Neural progenitor cell (in vitro differentiated cells): ENCODE results near the gene EMP2. TPM values are rescaled to one million over a fixed set of nuclear protein-coding genes. Genes with fewer than 3 reads are reported as not detected.

Experiments
- DNase-seq: peaks from one replicate; pipeline ENCODE4 v3.0.0-alpha.2; 2016; ENCODE audit warnings: low spot score
- H2AFZ ChIP-seq: fragments of 200-600 bp; sonication (generic); replicated peaks from 2 replicates; pipeline ENCODE4 v1.6.1; 2016; ENCODE audit warnings: antibody characterized with exemption
- H3F3A ChIP-seq: fragments of 200-600 bp; sonication (generic); 2 replicates; pipeline ENCODE4 v1.6.1; 2016; ENCODE audit warnings: antibody characterized with exemption, low read depth
- H3K27ac ChIP-seq: fragments of 200-600 bp; sonication (generic); 2 replicates; pipeline ENCODE4 v1.5.1; 2016; ENCODE audit warnings: mild to moderate bottlenecking
- H3K27me3 ChIP-seq: fragments of 200-600 bp; sonication (generic); 2 replicates; pipeline ENCODE4 v1.6.1; 2016; ENCODE audit warnings: mild to moderate bottlenecking, moderate library complexity
- H3K36me3 ChIP-seq: fragments of 200-600 bp; sonication (generic); 2 replicates; pipeline ENCODE4 v1.5.1; 2016
- H3K4me1 ChIP-seq: fragments of 200-600 bp; sonication (generic); 2 replicates; pipeline ENCODE4 v1.6.1; 2016; ENCODE audit warnings: mixed run types
- H3K4me2 ChIP-seq: fragments of 200-600 bp; sonication (generic); 2 replicates; pipeline ENCODE4 v1.6.1; 2016
- H3K4me3 ChIP-seq: fragments of 200-600 bp; sonication (generic); 2 replicates; pipeline ENCODE4 v1.5.1; 2016
- H3K79me2 ChIP-seq: fragments of 200-600 bp; sonication (generic); 2 replicates; pipeline ENCODE4 v1.6.1; 2016; ENCODE audit warnings: low read depth
- H3K9ac ChIP-seq: fragments of 200-600 bp; sonication (generic); 2 replicates; pipeline ENCODE4 v1.6.1; 2016
- H3K9me3 ChIP-seq: fragments of 200-600 bp; sonication (generic); 2 replicates; pipeline ENCODE4 v1.5.1; 2016; ENCODE audit warnings: low read depth
- H4K20me1 ChIP-seq: fragments of 200-600 bp; sonication (generic); 2 replicates; pipeline ENCODE4 v1.6.1; 2016; ENCODE audit warnings: low read depth
- H3K27ac Mint-ChIP-seq: 3 replicates; pipeline ENCODE4 v1.8.0; 2021; ENCODE audit warnings: mixed read lengths
- H3K27me3 Mint-ChIP-seq: 2 replicates; pipeline ENCODE4 v1.8.0; 2022; ENCODE audit warnings: low read depth, mild to moderate bottlenecking, inconsistent platforms, moderate library complexity, mixed read lengths; ENCODE audit not compliant: insufficient read depth
- H3K36me3 Mint-ChIP-seq: 3 replicates; pipeline ENCODE4 v1.8.0; 2021; ENCODE audit warnings: mixed read lengths
- H3K4me1 Mint-ChIP-seq: 3 replicates; pipeline ENCODE4 v1.8.0; 2021; ENCODE audit warnings: mixed read lengths
- H3K4me3 Mint-ChIP-seq: 3 replicates; pipeline ENCODE4 v1.8.0; 2021; ENCODE audit warnings: mild to moderate bottlenecking, moderate library complexity, mixed read lengths
- H3K9me3 Mint-ChIP-seq: 3 replicates; pipeline ENCODE4 v1.8.0; 2020; ENCODE audit warnings: mixed read lengths
- EZH2 ChIP-seq: fragments of 200-600 bp; sonication (generic); IDR thresholded peaks from 2 replicates; pipeline ENCODE4 v1.6.1; 2017; ENCODE audit warnings: antibody characterized with exemption, mild to moderate bottlenecking, moderate library complexity
- EZH2phosphoT487 ChIP-seq: fragments of 200-600 bp; sonication (generic); IDR thresholded peaks from 2 replicates; pipeline ENCODE4 v1.6.1; 2017; ENCODE audit warnings: antibody characterized with exemption
- total RNA-seq: library from RNA; depleted of rRNA; stranded (reverse); fragments of >200 nt; gene quantifications from 2 replicates; pipeline ENCODE4 v1.2.3, GENCODE V29; 2015; ENCODE audit warnings: low replicate concordance
- TF ChIP-seq, protein P1 (sequence below): fragments of 200-600 bp; sonication (generic); IDR thresholded peaks from 2 replicates; pipeline ENCODE4 v1.5.1; 2017; ENCODE audit warnings: antibody characterized with exemption, mild to moderate bottlenecking

EMP2 gene
- total RNA-seq, 1 donor from 2014 or later: 15.8 TPM

DNA sequence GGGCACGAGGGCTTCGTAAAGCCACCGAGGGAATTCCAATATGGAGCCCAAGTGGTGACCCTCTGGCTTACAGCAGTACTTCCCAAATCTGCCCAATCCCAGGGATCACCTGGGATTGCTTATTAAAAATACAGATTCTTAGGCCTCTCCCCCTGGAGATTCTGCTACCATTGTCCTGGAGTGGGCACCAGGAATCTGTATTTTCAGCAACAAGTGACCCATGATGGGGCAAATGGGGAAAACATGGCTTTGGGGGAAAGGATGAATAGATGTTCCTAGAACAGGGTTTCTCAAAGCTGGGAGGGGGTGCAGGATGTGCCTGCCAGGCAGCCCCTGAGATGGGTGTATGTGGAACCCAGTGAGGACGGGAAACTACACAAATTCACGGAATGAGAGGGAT lies 40.6 kb downstream of the EMP2 start:
- Mint-ChIP-seq H3K27ac (no peak overlapping the region), H3K27me3 (peaks cover 4% of the 10 kb centered on the region), H3K4me3 (no peak overlapping the region), H3K9me3 (no peaks in the 10 kb centered on the region), H3K4me1 (peaks cover 7% of the 10 kb centered on the region), H3K36me3 (peaks cover 12% of the 10 kb centered on the region)
- no peaks in the 10 kb centered on the region for H3K27me3 ChIP-seq
- DNase-seq: no peak
- no peaks in the 10 kb centered on the region for H3K79me2 ChIP-seq
- H3K27ac ChIP-seq: no peak overlapping the region
- H3K4me2 ChIP-seq: no peak overlapping the region
- H2AFZ ChIP-seq: no peak overlapping the region
- no peaks in the 10 kb centered on the region for H3K9me3 ChIP-seq
- H4K20me1 ChIP-seq: no peaks in the 10 kb centered on the region
- no peaks in the 10 kb centered on the region for H3K36me3 ChIP-seq
- no peaks in the 10 kb centered on the region for H3K4me1 ChIP-seq
- H3F3A ChIP-seq: no peaks in the 10 kb centered on the region
- TF ChIP-seq, protein P1, sequence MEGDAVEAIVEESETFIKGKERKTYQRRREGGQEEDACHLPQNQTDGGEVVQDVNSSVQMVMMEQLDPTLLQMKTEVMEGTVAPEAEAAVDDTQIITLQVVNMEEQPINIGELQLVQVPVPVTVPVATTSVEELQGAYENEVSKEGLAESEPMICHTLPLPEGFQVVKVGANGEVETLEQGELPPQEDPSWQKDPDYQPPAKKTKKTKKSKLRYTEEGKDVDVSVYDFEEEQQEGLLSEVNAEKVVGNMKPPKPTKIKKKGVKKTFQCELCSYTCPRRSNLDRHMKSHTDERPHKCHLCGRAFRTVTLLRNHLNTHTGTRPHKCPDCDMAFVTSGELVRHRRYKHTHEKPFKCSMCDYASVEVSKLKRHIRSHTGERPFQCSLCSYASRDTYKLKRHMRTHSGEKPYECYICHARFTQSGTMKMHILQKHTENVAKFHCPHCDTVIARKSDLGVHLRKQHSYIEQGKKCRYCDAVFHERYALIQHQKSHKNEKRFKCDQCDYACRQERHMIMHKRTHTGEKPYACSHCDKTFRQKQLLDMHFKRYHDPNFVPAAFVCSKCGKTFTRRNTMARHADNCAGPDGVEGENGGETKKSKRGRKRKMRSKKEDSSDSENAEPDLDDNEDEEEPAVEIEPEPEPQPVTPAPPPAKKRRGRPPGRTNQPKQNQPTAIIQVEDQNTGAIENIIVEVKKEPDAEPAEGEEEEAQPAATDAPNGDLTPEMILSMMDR: no peak
- no peak for TF ChIP-seq EZH2phosphoT487
- TF ChIP-seq EZH2: no peak
- no peak overlapping the region for H3K4me3 ChIP-seq
- H3K9ac ChIP-seq: no peak overlapping the region

GRCh38 chr16:10539236-10539635 lies 41.2 kb downstream of the EMP2 start:
- no peak overlapping the region for H3K4me3 Mint-ChIP-seq
- Histone ChIP-seq H2AFZ (no peak overlapping the region), H4K20me1 (no peaks in the 10 kb centered on the region), H3K27ac (no peak overlapping the region), H3K4me3 (no peak overlapping the region), H3K9me3 (no peaks in the 10 kb centered on the region), H3K4me1 (no peaks in the 10 kb centered on the region), H3F3A (no peaks in the 10 kb centered on the region), H3K27me3 (no peaks in the 10 kb centered on the region), H3K4me2 (no peak overlapping the region), H3K9ac (no peak overlapping the region), H3K79me2 (no peaks in the 10 kb centered on the region), H3K36me3 (no peaks in the 10 kb centered on the region)
- no peaks in the 10 kb centered on the region for H3K9me3 Mint-ChIP-seq
- peaks cover 12% of the 10 kb centered on the region for H3K36me3 Mint-ChIP-seq
- peaks cover 7% of the 10 kb centered on the region for H3K4me1 Mint-ChIP-seq
- H3K27ac Mint-ChIP-seq: no peak overlapping the region
- TF ChIP-seq EZH2phosphoT487: no peak
- no peak for TF ChIP-seq EZH2
- TF ChIP-seq, protein P1: no peak
- peaks cover 4% of the 10 kb centered on the region for H3K27me3 Mint-ChIP-seq
- no peak for DNase-seq

DNA sequence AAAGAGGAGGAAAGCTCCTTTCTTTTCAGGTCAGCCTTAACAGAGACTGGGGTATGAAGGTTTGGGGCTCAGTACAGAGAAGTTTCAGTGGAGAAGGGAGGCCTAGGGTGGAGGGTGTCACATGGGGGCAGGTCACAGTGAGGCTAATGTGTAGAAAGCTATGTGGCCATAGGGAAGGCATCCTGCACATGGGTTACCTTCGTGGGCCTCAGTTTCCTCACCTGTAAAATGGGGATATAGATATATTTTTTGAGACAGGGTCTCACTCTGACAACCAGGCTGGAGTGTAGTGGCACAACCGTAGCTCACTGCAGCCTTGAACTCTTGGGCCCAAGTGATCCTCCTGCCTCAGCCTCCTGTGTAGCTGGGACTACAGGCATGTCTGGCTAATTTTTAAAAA lies 41.8 kb downstream of the EMP2 start:
- H3K27ac Mint-ChIP-seq: no peak overlapping the region
- H3K4me2 ChIP-seq: no peak overlapping the region
- H3K27me3 ChIP-seq: no peaks in the 10 kb centered on the region
- peaks cover 4% of the 10 kb centered on the region for H3K27me3 Mint-ChIP-seq
- H3F3A ChIP-seq: no peaks in the 10 kb centered on the region
- H3K9me3 ChIP-seq: no peaks in the 10 kb centered on the region
- H2AFZ ChIP-seq: no peak overlapping the region
- H3K9me3 Mint-ChIP-seq: no peaks in the 10 kb centered on the region
- no peaks in the 10 kb centered on the region for H3K4me1 ChIP-seq
- no peak for DNase-seq
- peaks cover 11% of the 10 kb centered on the region for H3K36me3 Mint-ChIP-seq
- peaks cover 7% of the 10 kb centered on the region for H3K4me1 Mint-ChIP-seq
- H4K20me1 ChIP-seq: no peaks in the 10 kb centered on the region
- H3K9ac ChIP-seq: no peak overlapping the region
- H3K27ac ChIP-seq: no peak overlapping the region
- TF ChIP-seq EZH2 (no peak), EZH2phosphoT487 (no peak)
- TF ChIP-seq, protein P1: no peak
- no peak overlapping the region for H3K4me3 ChIP-seq
- no peaks in the 10 kb centered on the region for H3K36me3 ChIP-seq
- H3K79me2 ChIP-seq: no peaks in the 10 kb centered on the region
- no peak overlapping the region for H3K4me3 Mint-ChIP-seq

DNA sequence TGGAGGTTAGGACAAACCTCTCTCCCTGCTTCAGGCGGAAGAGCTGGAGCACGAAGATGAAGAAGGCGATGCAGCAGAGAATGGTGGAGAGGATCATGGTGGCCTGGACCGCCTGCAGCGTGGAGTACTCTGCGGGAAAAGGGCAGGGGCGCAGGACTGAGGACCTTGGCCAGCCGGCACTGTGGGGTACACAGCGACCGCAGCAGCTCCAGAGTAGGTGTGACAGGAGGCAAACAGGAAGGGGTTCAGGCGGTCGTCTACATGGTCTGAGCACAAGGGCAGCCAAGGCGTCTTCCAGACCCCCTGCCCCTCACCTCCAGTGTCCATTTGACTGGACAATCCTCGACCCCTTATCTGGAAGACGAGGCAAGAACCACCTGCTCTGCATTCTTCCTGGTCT lies 42.5 kb downstream of the EMP2 start:
- H3K27me3 ChIP-seq: no peaks in the 10 kb centered on the region
- H3K36me3 ChIP-seq: no peaks in the 10 kb centered on the region

More for the DNA sequence above, 42.5 kb downstream of the EMP2 start:
- DNase-seq: no peak
- H3K4me1 ChIP-seq: no peaks in the 10 kb centered on the region
- Mint-ChIP-seq H3K36me3 (peaks cover 7% of the 10 kb centered on the region), H3K9me3 (no peaks in the 10 kb centered on the region), H3K27ac (no peak overlapping the region), H3K4me1 (peaks cover 7% of the 10 kb centered on the region), H3K27me3 (peaks cover 4% of the 10 kb centered on the region), H3K4me3 (no peak overlapping the region)
- H3K79me2 ChIP-seq: no peaks in the 10 kb centered on the region
- no peaks in the 10 kb centered on the region for H4K20me1 ChIP-seq
- H2AFZ ChIP-seq: no peak overlapping the region
- no peak overlapping the region for H3K9ac ChIP-seq
- H3K27ac ChIP-seq: no peak overlapping the region
- no peaks in the 10 kb centered on the region for H3K9me3 ChIP-seq
- TF ChIP-seq EZH2phosphoT487 (no peak), EZH2 (no peak)
- TF ChIP-seq, protein P1: no peak
- no peak overlapping the region for H3K4me3 ChIP-seq
- no peak overlapping the region for H3K4me2 ChIP-seq
- no peaks in the 10 kb centered on the region for H3F3A ChIP-seq
